GM18499 (cell line): ENCODE data around the gene ARHGEF28.

Experiments
- ATAC-seq: cut with Tn5 transposase; IDR thresholded peaks from one replicate; pipeline ENCODE4 v1.9.1; 2021; ENCODE audit warnings: moderate number of reproducible peaks; ENCODE audit not compliant: insufficient read depth, unreplicated experiment

ARHGEF28 gene, protein sequence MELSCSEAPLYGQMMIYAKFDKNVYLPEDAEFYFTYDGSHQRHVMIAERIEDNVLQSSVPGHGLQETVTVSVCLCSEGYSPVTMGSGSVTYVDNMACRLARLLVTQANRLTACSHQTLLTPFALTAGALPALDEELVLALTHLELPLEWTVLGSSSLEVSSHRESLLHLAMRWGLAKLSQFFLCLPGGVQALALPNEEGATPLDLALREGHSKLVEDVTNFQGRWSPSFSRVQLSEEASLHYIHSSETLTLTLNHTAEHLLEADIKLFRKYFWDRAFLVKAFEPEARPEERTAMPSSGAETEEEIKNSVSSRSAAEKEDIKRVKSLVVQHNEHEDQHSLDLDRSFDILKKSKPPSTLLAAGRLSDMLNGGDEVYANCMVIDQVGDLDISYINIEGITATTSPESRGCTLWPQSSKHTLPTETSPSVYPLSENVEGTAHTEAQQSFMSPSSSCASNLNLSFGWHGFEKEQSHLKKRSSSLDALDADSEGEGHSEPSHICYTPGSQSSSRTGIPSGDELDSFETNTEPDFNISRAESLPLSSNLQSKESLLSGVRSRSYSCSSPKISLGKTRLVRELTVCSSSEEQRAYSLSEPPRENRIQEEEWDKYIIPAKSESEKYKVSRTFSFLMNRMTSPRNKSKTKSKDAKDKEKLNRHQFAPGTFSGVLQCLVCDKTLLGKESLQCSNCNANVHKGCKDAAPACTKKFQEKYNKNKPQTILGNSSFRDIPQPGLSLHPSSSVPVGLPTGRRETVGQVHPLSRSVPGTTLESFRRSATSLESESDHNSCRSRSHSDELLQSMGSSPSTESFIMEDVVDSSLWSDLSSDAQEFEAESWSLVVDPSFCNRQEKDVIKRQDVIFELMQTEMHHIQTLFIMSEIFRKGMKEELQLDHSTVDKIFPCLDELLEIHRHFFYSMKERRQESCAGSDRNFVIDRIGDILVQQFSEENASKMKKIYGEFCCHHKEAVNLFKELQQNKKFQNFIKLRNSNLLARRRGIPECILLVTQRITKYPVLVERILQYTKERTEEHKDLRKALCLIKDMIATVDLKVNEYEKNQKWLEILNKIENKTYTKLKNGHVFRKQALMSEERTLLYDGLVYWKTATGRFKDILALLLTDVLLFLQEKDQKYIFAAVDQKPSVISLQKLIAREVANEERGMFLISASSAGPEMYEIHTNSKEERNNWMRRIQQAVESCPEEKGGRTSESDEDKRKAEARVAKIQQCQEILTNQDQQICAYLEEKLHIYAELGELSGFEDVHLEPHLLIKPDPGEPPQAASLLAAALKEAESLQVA (N-terminal part only)

DNA sequence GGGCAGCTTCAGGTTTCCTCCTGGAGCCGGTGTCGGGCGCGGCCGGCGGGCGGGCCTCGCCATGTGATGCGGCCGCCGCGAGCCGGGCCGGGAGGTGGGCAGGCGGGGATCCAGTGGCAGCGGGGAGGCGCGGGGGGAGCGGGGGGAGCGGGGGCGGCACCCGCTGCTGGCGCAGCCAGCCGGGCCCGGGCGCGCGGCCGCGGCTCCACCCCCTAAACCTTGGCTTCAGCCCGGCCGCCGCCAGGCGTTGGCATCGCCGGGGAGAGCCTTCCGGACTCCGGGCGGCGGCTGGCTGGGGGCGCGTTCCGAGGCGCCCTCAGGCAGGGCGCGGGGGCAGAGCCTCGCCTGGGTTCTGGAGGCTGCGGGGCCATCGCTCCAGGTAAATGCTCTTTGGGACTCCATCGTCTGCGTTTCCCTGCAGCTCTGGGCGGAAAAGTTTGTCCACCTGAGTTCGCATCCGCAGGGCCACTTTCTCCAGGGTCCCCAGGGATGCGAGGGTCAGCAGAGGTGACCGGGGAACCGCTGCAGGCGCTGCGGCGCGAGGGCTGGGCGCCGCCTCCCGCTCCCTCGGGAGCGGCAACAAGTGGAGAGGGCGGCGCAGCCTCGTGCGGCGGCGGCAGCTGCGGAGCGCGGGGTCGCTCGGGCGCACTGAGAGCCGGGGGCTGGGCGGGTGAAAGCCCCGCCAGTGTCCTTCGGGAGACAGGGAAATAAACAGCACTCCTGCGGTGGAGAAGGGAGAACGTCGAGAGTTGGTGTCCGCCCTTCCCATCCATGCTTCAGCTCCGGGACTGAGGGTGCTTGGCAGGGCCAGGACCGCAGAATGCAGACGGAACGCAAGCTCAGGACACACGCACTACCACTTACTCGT is at the start of gene ARHGEF28:
ARHGEF28 (plus strand) TSS at position 253 of the 868 bp plus-strand sequence. CDS start 58,656 bp downstream, outside the sequence.
- no peak for ATAC-seq

GRCh38 chr5:73582285-73583145 is 43.5 kb upstream of the ARHGEF28 start:
- ATAC-seq: no peak

DNA sequence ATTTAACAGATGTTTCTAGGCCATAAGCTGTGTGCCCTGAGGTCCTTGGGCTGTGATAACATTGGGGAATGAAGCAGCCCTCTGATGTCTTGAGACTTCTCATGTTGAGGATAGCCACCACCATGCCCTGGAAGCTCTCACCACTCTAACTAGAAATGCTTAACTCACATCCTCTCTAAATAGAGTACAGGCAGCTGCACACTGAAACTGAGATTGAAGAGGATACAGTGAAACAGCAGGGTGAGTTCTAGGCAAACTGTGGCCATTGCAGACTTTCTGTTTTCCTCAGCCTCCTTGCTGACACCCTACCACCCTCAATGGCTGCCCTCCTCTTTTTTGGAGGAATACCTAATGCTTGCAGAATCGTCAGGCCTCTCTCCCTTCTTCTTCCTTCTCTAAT is 38.1 kb upstream of the ARHGEF28 start:
- ATAC-seq: no peak

- no peak for ATAC-seq
Measured at GRCh38 chr5:73591102-73591695, 34.8 kb upstream of the ARHGEF28 start.

- no peak for ATAC-seq
Measured at GRCh38 chr5:73591698-73592501, 34.1 kb upstream of the ARHGEF28 start.

GRCh38 chr5:73592551-73592950 is 33.4 kb upstream of the ARHGEF28 start:
- no peak for ATAC-seq

DNA sequence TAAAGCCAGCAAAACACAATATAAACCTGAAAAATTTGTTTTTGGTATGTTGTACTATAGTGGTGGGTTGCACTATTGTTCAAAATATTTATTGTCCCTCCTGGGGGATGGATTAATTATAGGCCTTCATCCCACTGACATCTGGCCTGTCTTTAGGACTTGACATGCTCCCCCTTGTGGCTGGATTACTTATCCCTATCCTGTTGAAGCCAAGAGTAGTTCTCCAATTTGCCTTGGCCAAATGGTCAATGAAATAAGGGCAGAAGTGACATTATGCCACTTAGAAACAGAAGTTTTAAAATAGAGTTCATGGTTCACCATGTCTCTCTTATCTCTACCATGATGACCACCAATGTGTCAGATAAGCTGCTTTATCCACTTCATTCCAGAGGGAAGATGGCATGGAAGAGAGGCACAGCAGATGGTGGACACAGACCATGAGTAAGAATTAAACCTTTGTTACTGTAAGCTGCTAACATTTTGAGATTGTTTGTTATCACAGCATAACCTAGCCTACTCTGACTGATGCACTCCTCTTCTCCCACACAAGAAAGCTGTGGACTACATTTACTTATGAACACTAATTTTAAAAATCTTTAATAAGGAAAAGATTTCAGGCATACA is 29.2 kb upstream of the ARHGEF28 start:
- ATAC-seq: no peak

GRCh38 chr5:73599380-73599779 is 26.6 kb upstream of the ARHGEF28 start:
- no peak for ATAC-seq

- ATAC-seq: no peak
Measured at GRCh38 chr5:73603998-73604397, 22.0 kb upstream of the ARHGEF28 start.

GRCh38 chr5:73605223-73606087 is 20.5 kb upstream of the ARHGEF28 start:
- ATAC-seq: no peak

GRCh38 chr5:73606206-73606753 is 19.7 kb upstream of the ARHGEF28 start:
- no peak for ATAC-seq

- ATAC-seq: no peak
Measured at GRCh38 chr5:73607228-73607627, 18.8 kb upstream of the ARHGEF28 start.

DNA sequence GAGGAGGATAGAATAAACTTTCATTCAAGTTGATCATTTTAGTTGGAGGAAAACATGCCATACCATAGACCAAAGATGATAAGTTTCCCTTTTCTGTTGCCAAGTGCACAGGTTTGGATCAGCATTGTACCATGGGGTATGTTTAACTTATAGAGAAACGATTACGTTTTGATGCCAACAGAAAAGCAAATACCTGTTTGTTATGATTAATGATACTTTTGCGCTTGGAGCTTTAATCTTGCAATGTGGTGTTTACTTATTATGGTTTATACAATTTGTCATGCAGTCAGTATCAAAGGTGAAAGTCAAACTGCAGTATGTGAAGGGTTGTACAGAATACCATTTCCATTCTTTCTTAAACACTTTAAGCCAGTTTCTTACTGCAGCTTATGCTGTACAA is 13.2 kb upstream of the ARHGEF28 start:
- ATAC-seq: no peak

DNA sequence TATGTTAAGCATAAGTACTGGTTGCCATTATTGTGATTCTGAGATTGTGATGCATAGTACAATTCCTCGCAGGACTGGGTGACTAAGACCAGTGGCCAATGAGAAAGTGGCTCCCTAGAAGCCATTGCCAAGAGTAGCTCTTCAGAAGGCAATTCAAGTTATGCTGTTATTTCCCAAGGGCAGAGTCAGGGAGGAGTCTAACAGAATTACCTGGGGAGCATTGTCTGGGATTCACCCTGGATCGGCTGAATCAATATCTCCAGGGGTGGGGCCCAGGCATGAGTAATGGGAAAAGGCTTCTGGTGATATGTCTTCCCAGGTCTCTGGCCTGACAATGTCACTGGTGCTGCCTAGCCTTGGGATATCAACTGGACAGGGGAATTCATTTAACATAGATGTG is 10.9 kb upstream of the ARHGEF28 start:
- no peak for ATAC-seq

DNA sequence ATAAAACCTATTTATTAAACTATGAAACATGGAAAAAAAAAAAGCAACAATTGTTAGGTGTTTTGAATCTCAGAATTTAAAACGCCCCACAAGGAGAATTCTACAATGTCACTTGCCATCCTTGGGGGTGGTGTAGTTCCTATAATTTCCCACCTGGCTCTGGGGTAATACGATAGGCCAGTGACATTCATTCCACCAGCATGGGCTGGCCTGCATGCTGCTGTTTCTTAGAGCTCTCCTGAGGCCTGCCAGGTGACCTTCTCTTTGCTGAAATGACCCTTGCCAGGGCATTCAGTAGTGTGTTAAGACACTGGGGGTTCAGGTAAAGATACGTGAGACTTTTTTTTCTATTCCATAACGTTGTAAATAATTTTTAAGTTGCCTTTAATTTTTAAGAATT is 10.0 kb upstream of the ARHGEF28 start:
- no peak for ATAC-seq
